K562 (cell line): Measurements from ENCODE around the gene SKAP2. TPM values are rescaled to one million over a fixed set of nuclear protein-coding genes. Genes with fewer than 3 reads are reported as not detected.

Source experiments
- ATAC-seq: fragments of 200-7000 bp; cut with Tn5 transposase; 3 replicates; pipeline ENCODE4 v1.9.1; 2020; ENCODE audit warnings: moderate library complexity
- BruUV-seq: library from RNA; stranded (reverse); fragments of 400-500 nt; replicated peaks from 2 replicates; lab custom pipeline; 2021; lab: Mats Ljungman, UMichigan
- CTCF ChIA-PET: fragments of 300-600 bp; formaldehyde crosslinking; extraction: SDS; loops from one replicate; lab custom pipeline; 2021; ENCODE audit warnings: low intra/inter-chr PET ratio; lab: Yijun Ruan, JAX
- POLR2A ChIA-PET: fragments of 300-600, 350-650 bp; sonication (Branson Sonifier 250); formaldehyde crosslinking; extraction: SDS; loops from one replicate; lab custom pipeline; 2021; ENCODE audit warnings: antibody characterized with exemption, inconsistent platforms; lab: Yijun Ruan, JAX
- DNase-seq, 4 experiments: peaks; one replicate each; pipeline versions ENCODE4 v3.0.0 to v3.0.0-alpha.2; 2011 to 2018; ENCODE audit warnings: low spot score in 3 of 4, mixed read lengths in 3 of 4; ENCODE audit errors: extremely low read depth in 1 of 4
- FAIRE-seq: peaks from 2 replicates; lab custom pipeline; 2011; peaks lifted over from hg19 to GRCh38; lab: Jason Lieb, UNC
- H2AFZ ChIP-seq: 2 replicates; pipeline ENCODE4 v1.6.0; 2011; ENCODE audit warnings: low read depth, low read length, control low read depth, inconsistent platforms
- H3K27ac ChIP-seq: fragments of 200-600 bp; 3 replicates; pipeline ENCODE4 v1.8.0; 2011; ENCODE audit warnings: low read depth, mild to moderate bottlenecking, control low read depth, inconsistent platforms, low read length, moderate library complexity, mixed read lengths; ENCODE audit errors: extremely low read depth
- H3K27me3 ChIP-seq, 2 experiments: fragments of 300-600 bp in 1 of 2; 2 replicates in 1 of 2; 3 replicates in 1 of 2; pipeline versions ENCODE4 v1.6.0 to v1.8.0; 2011; ENCODE audit warnings: inconsistent platforms in 2 of 2, low read length in 2 of 2, mild to moderate bottlenecking in 1 of 2, mixed read lengths in 1 of 2, moderate library complexity in 1 of 2; ENCODE audit not compliant: control insufficient read depth in 2 of 2, insufficient read depth in 2 of 2
- H3K36me3 ChIP-seq: fragments of 300-600 bp; 3 replicates; pipeline ENCODE4 v1.8.0; 2011; ENCODE audit warnings: mild to moderate bottlenecking, low read length, inconsistent platforms; ENCODE audit not compliant: control insufficient read depth, insufficient read depth
- H3K4me1 ChIP-seq, 2 experiments: fragments of 200-600 bp in 1 of 2; replicated peaks in 1 of 2; 2 replicates in 1 of 2; 3 replicates in 1 of 2; pipeline versions ENCODE4 v1.5.1 to v1.8.0; 2011; ENCODE audit warnings: inconsistent platforms in 2 of 2, low read length in 2 of 2, mild to moderate bottlenecking in 1 of 2, mixed read lengths in 1 of 2, moderate library complexity in 1 of 2; ENCODE audit not compliant: control insufficient read depth in 2 of 2, insufficient read depth in 2 of 2
- H3K4me2 ChIP-seq: 2 replicates; pipeline ENCODE4 v1.6.1; 2011; ENCODE audit warnings: low read length, control low read depth, inconsistent platforms, mixed read lengths; ENCODE audit not compliant: insufficient read depth
- H3K4me3 ChIP-seq: fragments of 200-600 bp; sonication (generic), shearing (Covaris generic); 2 replicates; pipeline ENCODE4 v1.5.1; 2016; ENCODE audit warnings: control low read depth, inconsistent platforms
- H3K79me2 ChIP-seq: fragments of 200-600 bp; 3 replicates; pipeline ENCODE4 v1.8.0; 2011; ENCODE audit warnings: low read length, inconsistent platforms; ENCODE audit not compliant: control insufficient read depth, insufficient read depth
- H3K9ac ChIP-seq, 2 experiments: 2 replicates each; pipeline versions ENCODE4 v1.6.0 to v1.6.1; 2011; ENCODE audit warnings: low read depth in 2 of 2, low read length in 2 of 2, control low read depth in 1 of 2, inconsistent platforms in 1 of 2, mild to moderate bottlenecking in 1 of 2, mixed read lengths in 1 of 2; ENCODE audit not compliant: insufficient read depth in 1 of 2
- H3K9me1 ChIP-seq: one replicate; pipeline ENCODE4 v1.6.0; 2011; ENCODE audit warnings: inconsistent platforms, mild to moderate bottlenecking, low read length, moderate library complexity; ENCODE audit not compliant: control insufficient read depth, insufficient read depth
- H3K9me3 ChIP-seq: replicated peaks from 2 replicates; pipeline ENCODE4 v1.5.1; 2011; ENCODE audit warnings: low read depth, low read length, inconsistent platforms; ENCODE audit not compliant: control insufficient read depth, insufficient read depth
- H4K20me1 ChIP-seq: replicated peaks from 2 replicates; pipeline ENCODE4 v1.6.1; 2011; ENCODE audit warnings: low read length, inconsistent platforms, mixed read lengths; ENCODE audit not compliant: control insufficient read depth, insufficient read depth
- C11orf30 ChIP-seq: fragments of 450-650 bp; IDR thresholded peaks from 2 replicates; pipeline ENCODE4 v1.6.1; 2016; ENCODE audit warnings: low read depth, mild to moderate bottlenecking
- EWSR1 ChIP-seq: fragments of 450-650 bp; IDR thresholded peaks from 2 replicates; pipeline ENCODE4 v1.6.1; 2018; ENCODE audit warnings: borderline replicate concordance, mild to moderate bottlenecking, low read depth, moderate library complexity; ENCODE audit not compliant: partially characterized antibody
- NR0B1 ChIP-seq: fragments of 450-650 bp; IDR thresholded peaks from one replicate; pipeline ENCODE4 v1.6.1; 2018; ENCODE audit warnings: mild to moderate bottlenecking, moderate library complexity; ENCODE audit not compliant: partially characterized antibody
- RUNX1 ChIP-seq: sonication (generic); IDR thresholded peaks from 2 replicates; pipeline ENCODE4 v1.6.1; 2016; ENCODE audit warnings: antibody characterized with exemption, low read depth
- ZNF696 ChIP-seq: fragments of 250-450 bp; sonication (Bioruptor Pico); conservative IDR thresholded peaks from 2 replicates; pipeline ENCODE4 v1.4.0; 2020; ENCODE audit warnings: mild to moderate bottlenecking, moderate library complexity
- WGBS: fragments of 100-300 bp; shearing (Covaris generic); methylation state at CpG from one replicate; pipeline ENCODE4 v1.1.6; 2016; ENCODE audit warnings: low coverage, mixed read lengths; ENCODE audit not compliant: insufficient coverage; ENCODE audit errors: missing lambda C conversion rate; 5-methylcytosine and 5-hydroxymethylcytosine counted together
- in situ Hi-C: fragments of 300-500 bp; cut with MboI; formaldehyde crosslinking; loops from 4 replicates; pipeline ENCODE4 v1.15.0; 2018; ENCODE audit warnings: inconsistent platforms, mixed read lengths
- intact Hi-C: fragments of 100-400 bp; cut with micrococcal nuclease; formaldehyde crosslinking; loops from 2 replicates; pipeline ENCODE4 v1.14.2; 2022
- polyA plus RNA-seq, 8 experiments: library from polyadenylated mRNA; depleted of rRNA in 4 of 8; stranded (reverse) in 5 of 8; unstranded in 3 of 8; fragments of >200 nt; fragmentation: Nextera tagmentation in 2 of 8; fragmentation: Illumina TruSeq in 1 of 8; extraction: Ambion mirVana in 2 of 8; extraction: Trizol in 1 of 8; gene quantifications; 2 replicates each; pipeline versions ENCODE4 v1.2.1 to v1.2.3, GENCODE V29; 2011 to 2014; ENCODE audit warnings: inconsistent platforms in 1 of 8, missing spikeins in 1 of 8
- total RNA-seq, 7 experiments: library from RNA; depleted of rRNA in 6 of 7; stranded (reverse); fragments of >200 nt in 6 of 7; fragmentation: Illumina TruSeq in 2 of 7; extraction: Trizol in 2 of 7; gene quantifications; 2 replicates each; pipeline versions ENCODE4 v1.2.1 to v1.2.3, GENCODE V29; 2011 to 2021; ENCODE audit warnings: low replicate concordance in 1 of 7
- TF ChIP-seq, protein P1 (sequence below): fragments of 250-450 bp; sonication (Bioruptor Pico); IDR thresholded peaks from 2 replicates; pipeline ENCODE4 v1.8.0; 2022; ENCODE audit warnings: inconsistent platforms, mild to moderate bottlenecking, moderate library complexity, borderline replicate concordance
- TF ChIP-seq, protein P2 (sequence below): fragments of 250-450 bp; sonication (Bioruptor Pico); IDR thresholded peaks from 2 replicates; pipeline ENCODE4 v1.8.0; 2022; ENCODE audit warnings: moderate library complexity, mild to moderate bottlenecking, inconsistent platforms

SKAP2 gene
- total and polyA plus RNA-seq, 9 of the 15 experiments (the other 6 are each of a cell fraction or from before 2014, with no cell fraction given): 4.2 to 11.7 (median 8.3) TPM

- DNase-seq (no peak), FAIRE-seq (no peak), ATAC-seq (no peak)
- Histone ChIP-seq H3K4me3 (no peak overlapping the region), H3K79me2 (no peaks in the 10 kb centered on the region), H3K27ac (no peak overlapping the region), H3K9me3 (no peaks in the 10 kb centered on the region), H4K20me1 (no peaks in the 10 kb centered on the region), H3K4me2 (no peak overlapping the region), H2AFZ (no peak overlapping the region), H3K9ac (no peak overlapping the region), H3K4me1 (peaks cover 0 to 12% of the 10 kb centered on the region in 2 experiments; a peak in 3 of 5 replicates), H3K9me1 (no peaks in the 10 kb centered on the region), H3K27me3 (no peaks in the 10 kb centered on the region), H3K36me3 (no peaks in the 10 kb centered on the region)
- intact Hi-C loops: no loop called here
- CTCF ChIA-PET: interaction anchor here (0.7 kb wide), 1 partner anchor 167 kb away, joined by 3 read pairs; no protein-coding TSS in a partner anchor
- POLR2A ChIA-PET: interaction anchor here (0.6 to 1.0 kb wide), 2 partner anchors 8 to 10 kb away, joined by 3 read pairs; no protein-coding TSS in a partner anchor
- TF ChIP-seq ZNF696: no peak
- no peak for TF ChIP-seq RUNX1
- TF ChIP-seq, protein P1, sequence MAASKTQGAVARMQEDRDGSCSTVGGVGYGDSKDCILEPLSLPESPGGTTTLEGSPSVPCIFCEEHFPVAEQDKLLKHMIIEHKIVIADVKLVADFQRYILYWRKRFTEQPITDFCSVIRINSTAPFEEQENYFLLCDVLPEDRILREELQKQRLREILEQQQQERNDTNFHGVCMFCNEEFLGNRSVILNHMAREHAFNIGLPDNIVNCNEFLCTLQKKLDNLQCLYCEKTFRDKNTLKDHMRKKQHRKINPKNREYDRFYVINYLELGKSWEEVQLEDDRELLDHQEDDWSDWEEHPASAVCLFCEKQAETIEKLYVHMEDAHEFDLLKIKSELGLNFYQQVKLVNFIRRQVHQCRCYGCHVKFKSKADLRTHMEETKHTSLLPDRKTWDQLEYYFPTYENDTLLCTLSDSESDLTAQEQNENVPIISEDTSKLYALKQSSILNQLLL (CRISPR knock-in tag): no peak
- TF ChIP-seq EWSR1: no peak
- no peak for TF ChIP-seq C11orf30
- TF ChIP-seq, protein P2, sequence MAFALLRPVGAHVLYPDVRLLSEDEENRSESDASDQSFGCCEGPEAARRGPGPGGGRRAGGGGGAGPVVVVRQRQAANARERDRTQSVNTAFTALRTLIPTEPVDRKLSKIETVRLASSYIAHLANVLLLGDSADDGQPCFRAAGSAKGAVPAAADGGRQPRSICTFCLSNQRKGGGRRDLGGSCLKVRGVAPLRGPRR (CRISPR knock-in tag): no peak
- no peak for TF ChIP-seq NR0B1
- WGBS: 26% methylated on average over 2 of the region's 2 CpGs
- BruUV-seq: no TSS peak
- in situ Hi-C loops: no loop called here
These were observed 174.1 kb downstream of the SKAP2 start for GRCh38 chr7:26690135-26690805.
